H9 (cell line): Measurements from ENCODE around the gene CYBC1. TPM values are rescaled to one million over a fixed set of nuclear protein-coding genes. Genes with fewer than 3 reads are reported as not detected.
A peak's percentile ranks its signal among the peaks of the same experiment; 100 is the strongest.

Experiments
- DNase-seq: peaks from one replicate; pipeline ENCODE4 v3.0.0-alpha.2; 2017
- H2AFZ ChIP-seq: one replicate; pipeline ENCODE4 v1.6.1; 2013; ENCODE audit warnings: mild to moderate bottlenecking, low read length, control low read depth, moderate library complexity
- H2AK5ac ChIP-seq: 2 replicates; pipeline ENCODE4 v1.6.1; 2013; ENCODE audit warnings: low read length, control low read depth, mixed read lengths; ENCODE audit not compliant: insufficient read length
- H2BK120ac ChIP-seq: one replicate; pipeline ENCODE4 v1.6.1; 2013; ENCODE audit warnings: low read depth, mild to moderate bottlenecking, low read length, control low read depth, inconsistent platforms; ENCODE audit not compliant: poor library complexity, severe bottlenecking
- H2BK12ac ChIP-seq: 2 replicates; pipeline ENCODE4 v1.6.1; 2013; ENCODE audit warnings: low read length, control low read depth, mixed read lengths, low read depth; ENCODE audit not compliant: insufficient read length
- H2BK15ac ChIP-seq: 2 replicates; pipeline ENCODE4 v1.6.1; 2013; ENCODE audit warnings: low read depth, low read length, control low read depth
- H2BK20ac ChIP-seq: one replicate; pipeline ENCODE4 v1.6.1; 2013; ENCODE audit warnings: low read depth, mild to moderate bottlenecking, low read length, control low read depth, inconsistent platforms; ENCODE audit not compliant: poor library complexity, severe bottlenecking
- H2BK5ac ChIP-seq: 2 replicates; pipeline ENCODE4 v1.6.1; 2013; ENCODE audit warnings: low read length, control low read depth, mixed read lengths; ENCODE audit not compliant: insufficient read length
- H3K14ac ChIP-seq: 2 replicates; pipeline ENCODE4 v1.6.1; 2013; ENCODE audit warnings: low read length, control low read depth; ENCODE audit not compliant: insufficient read depth
- H3K18ac ChIP-seq: 2 replicates; pipeline ENCODE4 v1.6.1; 2013; ENCODE audit warnings: low read depth, mild to moderate bottlenecking, mixed read lengths, low read length, control low read depth; ENCODE audit not compliant: insufficient read length
- H3K23ac ChIP-seq: 2 replicates; pipeline ENCODE4 v1.6.1; 2013; ENCODE audit warnings: low read length, control low read depth, mixed read lengths, low read depth; ENCODE audit not compliant: insufficient read length
- H3K23me2 ChIP-seq: 2 replicates; pipeline ENCODE4 v1.6.1; 2013; ENCODE audit warnings: low read depth, mild to moderate bottlenecking, mixed read lengths, low read length, control low read depth; ENCODE audit not compliant: insufficient read length, poor library complexity, severe bottlenecking
- H3K27ac ChIP-seq: 2 replicates; pipeline ENCODE4 v1.5.1; 2013; ENCODE audit warnings: low read length, control low read depth, mixed read lengths, low read depth; ENCODE audit not compliant: insufficient read length
- H3K27me3 ChIP-seq: 2 replicates; pipeline ENCODE4 v1.6.1; 2013; ENCODE audit warnings: low read length, control low read depth, inconsistent platforms; ENCODE audit not compliant: insufficient read depth
- H3K4ac ChIP-seq: 2 replicates; pipeline ENCODE4 v1.6.1; 2013; ENCODE audit warnings: low read depth, mild to moderate bottlenecking, control low read depth, inconsistent platforms, low read length, moderate library complexity
- H3K4me1 ChIP-seq: 2 replicates; pipeline ENCODE4 v1.6.1; 2013; ENCODE audit warnings: low read length, control low read depth, inconsistent platforms; ENCODE audit not compliant: insufficient read depth
- H3K4me2 ChIP-seq: 2 replicates; pipeline ENCODE4 v1.6.1; 2013; ENCODE audit warnings: low read length, control low read depth, mixed read lengths; ENCODE audit not compliant: insufficient read length, insufficient read depth
- H3K56ac ChIP-seq: 2 replicates; pipeline ENCODE4 v1.6.1; 2013; ENCODE audit warnings: low read depth, mild to moderate bottlenecking, mixed read lengths, low read length, control low read depth; ENCODE audit not compliant: insufficient read length
- H3K79me1 ChIP-seq: 2 replicates; pipeline ENCODE4 v1.6.1; 2013; ENCODE audit warnings: low read depth, mild to moderate bottlenecking, moderate library complexity, low read length, control low read depth, inconsistent platforms; ENCODE audit not compliant: insufficient read depth, poor library complexity, severe bottlenecking
- H3K79me2 ChIP-seq: 2 replicates; pipeline ENCODE4 v1.6.1; 2013; ENCODE audit warnings: low read length, control low read depth, inconsistent platforms; ENCODE audit not compliant: insufficient read depth
- H3K9ac ChIP-seq: 2 replicates; pipeline ENCODE4 v1.6.1; 2013; ENCODE audit warnings: low read length, control low read depth, mixed read lengths; ENCODE audit not compliant: insufficient read length; ENCODE audit errors: extremely low read depth
- H3K9me3 ChIP-seq: one replicate; pipeline ENCODE4 v1.6.1; 2013; ENCODE audit warnings: low read depth, low read length, inconsistent platforms; ENCODE audit not compliant: control insufficient read depth
- H3T11ph ChIP-seq: one replicate; pipeline ENCODE4 v1.6.1; 2013; ENCODE audit warnings: mild to moderate bottlenecking, low read length, control low read depth, inconsistent platforms
- H4K20me1 ChIP-seq: one replicate; pipeline ENCODE4 v1.6.1; 2013; ENCODE audit not compliant: control insufficient read depth, insufficient read length, insufficient read depth
- H4K5ac ChIP-seq: 2 replicates; pipeline ENCODE4 v1.6.1; 2013; ENCODE audit warnings: low read depth, mild to moderate bottlenecking, mixed read lengths, low read length, control low read depth; ENCODE audit not compliant: insufficient read length
- H4K8ac ChIP-seq: replicated peaks from 2 replicates; pipeline ENCODE4 v1.6.1; 2013; ENCODE audit warnings: low read length, control low read depth, mixed read lengths, low read depth; ENCODE audit not compliant: insufficient read length
- H4K91ac ChIP-seq: 2 replicates; pipeline ENCODE4 v1.6.1; 2013; ENCODE audit warnings: low read depth, mild to moderate bottlenecking, moderate library complexity, mixed read lengths, low read length, control low read depth; ENCODE audit not compliant: insufficient read length
- H3K27ac Mint-ChIP-seq, 3 experiments: 2 replicates in 2 of 3; 3 replicates in 1 of 3; pipeline ENCODE4 v1.8.0; 2020 to 2021; ENCODE audit warnings: mixed read lengths in 3 of 3, mild to moderate bottlenecking in 1 of 3, moderate library complexity in 1 of 3
- H3K27me3 Mint-ChIP-seq: 2 replicates; pipeline ENCODE4 v1.8.0; 2021; ENCODE audit warnings: low read depth, mild to moderate bottlenecking, moderate library complexity, mixed read lengths
- H3K36me3 Mint-ChIP-seq, 3 experiments: 2 replicates in 2 of 3; 3 replicates in 1 of 3; pipeline ENCODE4 v1.8.0; 2020 to 2021; ENCODE audit warnings: low read depth in 3 of 3, mixed read lengths in 3 of 3; ENCODE audit not compliant: insufficient read depth in 1 of 3
- H3K4me1 Mint-ChIP-seq, 2 experiments: 2 replicates each; pipeline ENCODE4 v1.8.0; 2020; ENCODE audit warnings: mixed read lengths in 2 of 2
- H3K4me3 Mint-ChIP-seq, 2 experiments: 2 replicates in 1 of 2; 3 replicates in 1 of 2; pipeline ENCODE4 v1.8.0; 2020 to 2021; ENCODE audit warnings: mild to moderate bottlenecking in 2 of 2, mixed read lengths in 2 of 2, moderate library complexity in 1 of 2
- H3K9me3 Mint-ChIP-seq, 2 experiments: 2 replicates in 1 of 2; 3 replicates in 1 of 2; pipeline ENCODE4 v1.8.0; 2020; ENCODE audit warnings: mild to moderate bottlenecking in 2 of 2, mixed read lengths in 2 of 2, moderate library complexity in 1 of 2
- WGBS: extraction: QIAGEN DNeasy Blood & Tissue Kit; methylation state at CpG from one replicate; pipeline ENCODE4 v1.1.7; 2013; ENCODE audit warnings: missing lambda C conversion rate, low lambda C conversion rate, mixed read lengths; ENCODE audit not compliant: insufficient read length; ENCODE audit errors: extremely low coverage; 5-methylcytosine and 5-hydroxymethylcytosine counted together
- total RNA-seq: library from RNA; stranded (reverse); gene quantifications from 2 replicates; pipeline ENCODE4 v1.2.1, GENCODE V29; 2021
- TF ChIP-seq, protein P1 (sequence below): fragments of 200-600 bp; sonication (generic); conservative IDR thresholded peaks from 3 replicates; pipeline ENCODE4 v1.8.0; 2021; ENCODE audit warnings: antibody characterized with exemption, mild to moderate bottlenecking

The CYBC1 gene
- total RNA-seq, 1 experiment from 2014 or later = 81.7 TPM

DNA sequence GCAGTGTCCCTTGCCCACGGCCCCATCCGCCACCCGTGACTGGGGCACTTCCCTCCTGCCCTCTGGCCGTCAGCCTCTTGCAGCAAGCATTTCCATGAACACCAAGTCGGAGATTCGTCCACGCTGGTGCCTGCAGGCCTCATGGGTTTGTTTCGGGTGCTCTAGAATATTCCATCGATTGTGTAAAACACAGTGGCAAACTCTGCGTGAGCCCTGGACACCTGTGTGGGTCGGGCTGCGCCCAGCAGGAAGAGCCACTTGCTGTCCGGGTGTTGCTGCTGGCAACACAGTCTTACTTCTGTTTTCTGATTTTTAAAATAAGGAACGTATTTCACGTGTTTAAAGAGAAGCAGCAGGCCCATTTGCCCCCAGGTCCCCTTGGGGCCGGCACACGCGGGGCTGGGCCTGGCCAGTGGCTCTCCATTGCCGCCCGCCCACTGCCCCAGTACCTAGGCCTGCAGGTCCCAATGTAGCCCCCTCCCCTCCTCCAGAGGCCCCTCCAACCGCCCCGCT lies 10.0 kb downstream of the CYBC1 start:
- Mint-ChIP-seq H3K4me1 (peaks cover 7 to 20% of the 10 kb centered on the region in 2 experiments), H3K27me3 (no peaks in the 10 kb centered on the region; the same call in 1 of the 2 replicates), H3K36me3 (peaks cover 4 to 20% (median 12%) of the 10 kb centered on the region in 3 experiments; a peak in 6 of 7 replicates), H3K27ac (peak overlapping the region in 1 of 3 experiments; percentile 91; a peak in 3 of 7 replicates), H3K9me3 (no peaks in the 10 kb centered on the region; a peak in 1 of 5 replicates), H3K4me3 (no peak overlapping the region)
- no peak overlapping the region for H2BK12ac ChIP-seq
- no peaks in the 10 kb centered on the region for H4K20me1 ChIP-seq
- H2AK5ac ChIP-seq = no peak overlapping the region
- H2BK5ac ChIP-seq = no peak overlapping the region
- no peak overlapping the region for H3T11ph ChIP-seq
- H2BK120ac ChIP-seq = no peak overlapping the region
- H4K5ac ChIP-seq = no peak overlapping the region
- no peaks in the 10 kb centered on the region for H3K27me3 ChIP-seq
- H3K14ac ChIP-seq = no peak overlapping the region
- no peak overlapping the region for H3K4me2 ChIP-seq
- no peak overlapping the region for H3K9ac ChIP-seq
- no peak overlapping the region for H2BK20ac ChIP-seq
- no peak overlapping the region for H3K23ac ChIP-seq
- no peaks in the 10 kb centered on the region for H3K79me1 ChIP-seq
- H3K27ac ChIP-seq = no peak overlapping the region
- no peak overlapping the region for H2AFZ ChIP-seq
- no peaks in the 10 kb centered on the region for H3K9me3 ChIP-seq
- no peak overlapping the region for H3K4ac ChIP-seq
- H4K91ac ChIP-seq = no peak overlapping the region
- H2BK15ac ChIP-seq = no peak overlapping the region
- H3K56ac ChIP-seq = no peak overlapping the region
- H3K18ac ChIP-seq = no peak overlapping the region
- no peaks in the 10 kb centered on the region for H3K79me2 ChIP-seq
- no peaks in the 10 kb centered on the region for H3K23me2 ChIP-seq
- WGBS = no CpG with 5 or more reads among the region's 22 CpGs
- DNase-seq = peak; percentile 36
- TF ChIP-seq, protein P1, sequence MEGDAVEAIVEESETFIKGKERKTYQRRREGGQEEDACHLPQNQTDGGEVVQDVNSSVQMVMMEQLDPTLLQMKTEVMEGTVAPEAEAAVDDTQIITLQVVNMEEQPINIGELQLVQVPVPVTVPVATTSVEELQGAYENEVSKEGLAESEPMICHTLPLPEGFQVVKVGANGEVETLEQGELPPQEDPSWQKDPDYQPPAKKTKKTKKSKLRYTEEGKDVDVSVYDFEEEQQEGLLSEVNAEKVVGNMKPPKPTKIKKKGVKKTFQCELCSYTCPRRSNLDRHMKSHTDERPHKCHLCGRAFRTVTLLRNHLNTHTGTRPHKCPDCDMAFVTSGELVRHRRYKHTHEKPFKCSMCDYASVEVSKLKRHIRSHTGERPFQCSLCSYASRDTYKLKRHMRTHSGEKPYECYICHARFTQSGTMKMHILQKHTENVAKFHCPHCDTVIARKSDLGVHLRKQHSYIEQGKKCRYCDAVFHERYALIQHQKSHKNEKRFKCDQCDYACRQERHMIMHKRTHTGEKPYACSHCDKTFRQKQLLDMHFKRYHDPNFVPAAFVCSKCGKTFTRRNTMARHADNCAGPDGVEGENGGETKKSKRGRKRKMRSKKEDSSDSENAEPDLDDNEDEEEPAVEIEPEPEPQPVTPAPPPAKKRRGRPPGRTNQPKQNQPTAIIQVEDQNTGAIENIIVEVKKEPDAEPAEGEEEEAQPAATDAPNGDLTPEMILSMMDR = no peak
- H3K4me1 ChIP-seq = no peaks in the 10 kb centered on the region; the same call in 1 of the 2 replicates
- no peak overlapping the region for H4K8ac ChIP-seq
